SU-DHL-6 (cell line): ENCODE results near the gene FHOD3.

ENCODE experiments used
- CTCF ChIP-seq: fragments of 200-600 bp; sonication (generic); IDR thresholded peaks from one replicate; pipeline ENCODE4 v1.5.1; 2017; ENCODE audit warnings: antibody characterized with exemption, mild to moderate bottlenecking, low read length, moderate library complexity; ENCODE audit not compliant: insufficient read depth, poor library complexity, severe bottlenecking
- EZH2phosphoT487 ChIP-seq: fragments of 200-600 bp; sonication (generic), shearing (Covaris generic); conservative IDR thresholded peaks from 2 replicates; pipeline ENCODE4 v1.6.1; 2018; ENCODE audit warnings: mild to moderate bottlenecking, antibody characterized with exemption, low read length, moderate library complexity, mixed read lengths

- no peak for TF ChIP-seq EZH2phosphoT487
- TF ChIP-seq CTCF, result no peak
Measured at GRCh38 chr18:36675076-36675475, 377.6 kb downstream of the FHOD3 start.
